Measurements from ENCODE around the gene GRIN1.

The GRIN1 gene

GRCh38 chr9:137138722-137139467 is at the start of gene GRIN1:
Gene GRIN1, plus strand, starts transcription at chr9:137139154. Its CDS starts 333 bp downstream, at chr9:137139487.
- no peak for DNase-seq

- no peak for DNase-seq
Measured at GRCh38 chr9:137089232-137089947, 49.6 kb upstream of the GRIN1 start.

- DNase-seq, result no peak
Measured at GRCh38 chr9:137095664-137096517, 43.1 kb upstream of the GRIN1 start.

GRCh38 chr9:137096785-137097546 is 42.0 kb upstream of the GRIN1 start:
- no peak for DNase-seq

- no peak for DNase-seq
Measured at GRCh38 chr9:137097761-137098462, 41.0 kb upstream of the GRIN1 start.

GRCh38 chr9:137099231-137099630 is 39.7 kb upstream of the GRIN1 start:
- DNase-seq, result no peak

- no peak for DNase-seq
Measured at GRCh38 chr9:137103206-137103999, 35.6 kb upstream of the GRIN1 start.

- DNase-seq, result no peak
Measured at GRCh38 chr9:137105814-137106661, 32.9 kb upstream of the GRIN1 start.

GRCh38 chr9:137106662-137107250 is 32.2 kb upstream of the GRIN1 start:
- no peak for DNase-seq

- no peak for DNase-seq
Measured at GRCh38 chr9:137107312-137107921, 31.5 kb upstream of the GRIN1 start.

- no peak for DNase-seq
Measured at GRCh38 chr9:137107982-137108381, 31.0 kb upstream of the GRIN1 start.

- no peak for DNase-seq
Measured at GRCh38 chr9:137108608-137109249, 30.2 kb upstream of the GRIN1 start.

GRCh38 chr9:137109250-137110146 is 29.5 kb upstream of the GRIN1 start:
- DNase-seq, result no peak

GRCh38 chr9:137110147-137110910 is 28.6 kb upstream of the GRIN1 start:
- no peak for DNase-seq

- DNase-seq, result no peak
Measured at GRCh38 chr9:137110911-137111787, 27.8 kb upstream of the GRIN1 start.

Measured in NCI-H446 (cell line).